A549 (cell line): ENCODE results near the gene KIF3A. TPM values are rescaled to one million over a fixed set of nuclear protein-coding genes. Genes with fewer than 3 reads are reported as not detected.

ENCODE experiments used
- ATAC-seq, 2 experiments: fragments of 200-7000 bp in 1 of 2; fragments of >200 bp in 1 of 2; cut with Nextera tagmentation in 1 of 2; cut with Tn5 transposase in 1 of 2; 3 replicates each; pipeline versions ENCODE4 v1.8.0 to v1.9.1; 2018 to 2020; ENCODE audit warnings: mild to moderate bottlenecking in 1 of 2, moderate library complexity in 1 of 2
- CTCF ChIA-PET: fragments of 300-600 bp; sonication (Branson Sonifier 250); formaldehyde crosslinking; extraction: SDS; loops from one replicate; lab custom pipeline; 2021; ENCODE audit warnings: antibody characterized with exemption, inconsistent platforms; lab: Yijun Ruan, JAX
- POLR2A ChIA-PET: fragments of 350-600 bp; formaldehyde crosslinking; extraction: SDS; loops from one replicate; lab custom pipeline; 2021; ENCODE audit warnings: antibody characterized with exemption, inconsistent platforms; lab: Yijun Ruan, JAX
- DNase-seq, 2 experiments: peaks; one replicate each; pipeline versions ENCODE4 v3.0.0 to v3.0.0-alpha.2; 2011 to 2016; ENCODE audit warnings: low read depth in 1 of 2, low spot score in 1 of 2
- FAIRE-seq: peaks from 2 replicates; lab custom pipeline; 2011; peaks lifted over from hg19 to GRCh38; lab: Jason Lieb, UNC
- H3K27ac ChIP-seq, 2 experiments: fragments of >200 bp; sonication (Bioruptor Twin); formaldehyde crosslinking; 3 replicates each; pipeline ENCODE4 v1.5.1; 2016 to 2017
- H3K4me1 ChIP-seq: fragments of >200 bp; sonication (Bioruptor Twin); formaldehyde crosslinking; 3 replicates; pipeline ENCODE4 v1.6.1; 2016
- H3K4me2 ChIP-seq: fragments of >200 bp; sonication (Bioruptor Twin); formaldehyde crosslinking; 3 replicates; pipeline ENCODE4 v1.6.1; 2016
- H3K4me3 ChIP-seq: fragments of >200 bp; sonication (Bioruptor Twin); formaldehyde crosslinking; 3 replicates; pipeline ENCODE4 v1.5.1; 2016
- H3K9me3 ChIP-seq: fragments of >200 bp; sonication (Bioruptor Twin); formaldehyde crosslinking; 3 replicates; pipeline ENCODE4 v1.6.1; 2016
- CEBPB ChIP-seq, 2 experiments: fragments of >200 bp in 1 of 2; sonication (Bioruptor Twin) in 1 of 2; formaldehyde crosslinking in 1 of 2; IDR thresholded peaks; 2 replicates each; pipeline ENCODE4 v1.6.1; 2012 to 2016
- ESRRA ChIP-seq: fragments of 150-350 bp; IDR thresholded peaks from 2 replicates; pipeline ENCODE4 v1.6.1; 2014; ENCODE audit warnings: mild to moderate bottlenecking, low read length, borderline replicate concordance
- FOSL2 ChIP-seq, 2 experiments: fragments of 450-650 bp in 1 of 2; fragments of >200 bp in 1 of 2; sonication (Bioruptor Twin) in 1 of 2; formaldehyde crosslinking; IDR thresholded peaks; 2 replicates each; pipeline versions ENCODE4 v1.5.0 to v1.6.1; 2016 to 2020; ENCODE audit warnings: mild to moderate bottlenecking in 1 of 2, moderate library complexity in 1 of 2
- HEYL ChIP-seq: fragments of 250-450 bp; sonication (Bioruptor Pico); IDR thresholded peaks from 2 replicates; pipeline ENCODE4 v1.8.0; 2021; ENCODE audit warnings: mild to moderate bottlenecking, moderate library complexity
- HOXB13 ChIP-seq: fragments of 250-450 bp; sonication (Bioruptor Pico); IDR thresholded peaks from 2 replicates; pipeline ENCODE4 v1.5.0; 2020; ENCODE audit warnings: low read depth, mild to moderate bottlenecking, moderate library complexity
- HOXB5 ChIP-seq: fragments of 250-450 bp; sonication (Bioruptor Pico); IDR thresholded peaks from 2 replicates; pipeline ENCODE4 v1.5.0; 2020; ENCODE audit warnings: mild to moderate bottlenecking, moderate library complexity
- JUN ChIP-seq, 2 experiments: fragments of >200 bp; sonication (Bioruptor Twin); formaldehyde crosslinking; IDR thresholded peaks; 2 replicates in 1 of 2; 3 replicates in 1 of 2; pipeline ENCODE4 v1.6.1; 2016 to 2017
- MAFK ChIP-seq: fragments of 450-650 bp; IDR thresholded peaks from 2 replicates; pipeline ENCODE4 v1.6.1; 2014; ENCODE audit not compliant: partially characterized antibody
- MAX ChIP-seq: IDR thresholded peaks from 2 replicates; pipeline ENCODE4 v1.6.1; 2012
- NFE2L2 ChIP-seq: fragments of 150-350 bp; conservative IDR thresholded peaks from 2 replicates; pipeline ENCODE4 v1.6.1; 2014; ENCODE audit warnings: low read length
- NPAS2 ChIP-seq: fragments of 250-450 bp; sonication (Bioruptor Pico); IDR thresholded peaks from 2 replicates; pipeline ENCODE4 v1.8.0; 2022; ENCODE audit warnings: mild to moderate bottlenecking, moderate library complexity, borderline replicate concordance
- POLR2A ChIP-seq: IDR thresholded peaks from 2 replicates; pipeline ENCODE4 v1.6.1; 2012; ENCODE audit warnings: mild to moderate bottlenecking, low read length
- RAD21 ChIP-seq, 2 experiments: fragments of >200 bp in 1 of 2; sonication (Bioruptor Twin) in 1 of 2; formaldehyde crosslinking in 1 of 2; IDR thresholded peaks in 1 of 2; conservative IDR thresholded peaks in 1 of 2; 2 replicates in 1 of 2; 3 replicates in 1 of 2; pipeline ENCODE4 v1.6.1; 2012 to 2018; ENCODE audit warnings: inconsistent platforms in 1 of 2
- RARB ChIP-seq: fragments of 250-450 bp; sonication (Bioruptor Pico); IDR thresholded peaks from 2 replicates; pipeline ENCODE4 v1.8.0; 2021; ENCODE audit warnings: mild to moderate bottlenecking, moderate library complexity
- RNF2 ChIP-seq: fragments of 200-600 bp; sonication (generic); IDR thresholded peaks from 2 replicates; pipeline ENCODE4 v1.6.1; 2016; ENCODE audit warnings: low read depth, mild to moderate bottlenecking, antibody characterized with exemption, moderate library complexity, borderline replicate concordance
- SMC3 ChIP-seq: fragments of >200 bp; sonication (Bioruptor Twin); formaldehyde crosslinking; IDR thresholded peaks from 3 replicates; pipeline ENCODE4 v1.6.1; 2018; ENCODE audit warnings: inconsistent platforms
- TFCP2L1 ChIP-seq: fragments of 250-450 bp; sonication (Bioruptor Pico); IDR thresholded peaks from 2 replicates; pipeline ENCODE4 v1.5.0; 2021; ENCODE audit warnings: mild to moderate bottlenecking
- USF2 ChIP-seq: fragments of 450-650 bp; IDR thresholded peaks from 2 replicates; pipeline ENCODE4 v1.6.1; 2014; ENCODE audit warnings: antibody characterized with exemption
- ZFP36 ChIP-seq: fragments of 450-650 bp; IDR thresholded peaks from 2 replicates; pipeline ENCODE4 v1.6.1; 2014; ENCODE audit warnings: borderline replicate concordance; ENCODE audit not compliant: partially characterized antibody
- WGBS: methylation state at CpG from one replicate; pipeline ENCODE4 v1.1.6; 2017; ENCODE audit errors: missing lambda C conversion rate; 5-methylcytosine and 5-hydroxymethylcytosine counted together
- polyA plus RNA-seq, 4 experiments: library from polyadenylated mRNA; depleted of rRNA in 3 of 4; stranded (reverse); fragments of >200 nt; fragmentation: RNase III in 1 of 4; extraction: RNeasy Plus Mini Kit Qiagen cat#74134 plus additional on column Dnase treatment in 1 of 4; gene quantifications; 2 replicates in 3 of 4; 3 replicates in 1 of 4; pipeline ENCODE4 v1.2.3, GENCODE V29; 2011 to 2017
- TF ChIP-seq, protein P1 (sequence below): IDR thresholded peaks from 2 replicates; pipeline ENCODE4 v1.6.1; 2012; ENCODE audit warnings: low read depth, borderline replicate concordance
- TF ChIP-seq, protein P2 (sequence below): fragments of >200 bp; sonication (Bioruptor Twin); formaldehyde crosslinking; IDR thresholded peaks from 3 replicates; pipeline ENCODE4 v1.5.1; 2016
- TF ChIP-seq, protein P3 (sequence below): fragments of >200 bp; sonication (Bioruptor Twin); formaldehyde crosslinking; IDR thresholded peaks from 2 replicates; pipeline ENCODE4 v1.6.1; 2016

Gene KIF3A
- polyA plus RNA-seq, 2 of the 4 experiments (the other 2 are of a cell fraction): 12.8 to 20.5 TPM

DNA sequence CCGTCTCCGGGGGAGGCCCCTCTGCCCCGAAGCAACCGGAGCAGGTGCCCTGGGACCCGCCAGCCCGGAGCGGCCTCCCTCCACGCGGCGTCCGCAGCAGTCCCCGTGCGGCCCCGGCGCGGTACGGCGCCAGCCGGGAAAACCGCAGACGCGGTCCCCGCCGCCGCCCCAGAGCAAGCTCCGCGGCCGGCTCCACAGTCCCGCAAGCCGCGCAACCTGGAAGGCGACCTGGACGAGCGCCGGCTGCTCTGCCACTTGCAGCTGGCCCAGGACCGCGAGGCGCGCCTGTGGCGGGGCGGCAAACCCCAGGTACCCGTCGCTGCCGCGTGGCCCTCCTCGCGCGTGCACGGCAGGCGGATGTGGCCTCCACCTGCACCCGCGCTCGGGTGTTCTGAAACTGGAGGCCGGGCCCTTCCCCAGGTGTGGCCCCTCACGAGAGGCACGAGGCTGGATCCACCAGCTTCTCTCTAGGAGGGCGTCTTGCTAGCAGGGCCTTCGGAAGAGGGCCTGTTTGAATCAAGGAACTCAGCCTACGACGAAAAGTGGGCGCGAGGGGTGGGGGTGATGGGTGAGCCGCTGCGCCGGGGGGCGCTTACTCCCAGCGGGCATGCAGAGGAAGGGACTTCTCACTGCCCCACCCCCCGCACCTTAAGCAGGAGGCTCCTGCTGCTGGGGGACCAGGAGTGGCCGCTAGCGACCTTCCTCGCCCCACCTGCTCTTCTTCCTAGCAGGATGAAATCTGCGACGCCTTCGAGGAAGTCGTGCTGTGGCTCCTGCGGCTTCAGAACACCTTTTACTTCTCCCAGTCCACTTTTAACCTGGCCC lies 10.5 kb upstream of the KIF3A start:
- no peak for TF ChIP-seq RARB (CRISPR knock-in tag)
- TF ChIP-seq NPAS2: no peak
- TF ChIP-seq HOXB13: no peak
- TF ChIP-seq MAX: no peak
- TF ChIP-seq CEBPB (IDR thresholded peaks at IDR 0.05): no peak
- no peak for TF ChIP-seq NFE2L2
- TF ChIP-seq, protein P1, sequence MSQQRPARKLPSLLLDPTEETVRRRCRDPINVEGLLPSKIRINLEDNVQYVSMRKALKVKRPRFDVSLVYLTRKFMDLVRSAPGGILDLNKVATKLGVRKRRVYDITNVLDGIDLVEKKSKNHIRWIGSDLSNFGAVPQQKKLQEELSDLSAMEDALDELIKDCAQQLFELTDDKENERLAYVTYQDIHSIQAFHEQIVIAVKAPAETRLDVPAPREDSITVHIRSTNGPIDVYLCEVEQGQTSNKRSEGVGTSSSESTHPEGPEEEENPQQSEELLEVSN: no peak
- ATAC-seq (no peak), FAIRE-seq (no peak), DNase-seq (no peak)
- WGBS: 93% methylated on average over 63 of the region's 76 CpGs
- Histone ChIP-seq H3K4me2 (peak overlapping the region; percentile 86), H3K27ac (peak overlapping the region; percentile 72 to 87; a peak in 5 of 6 replicates), H3K4me1 (no peaks in the 10 kb centered on the region), H3K4me3 (peak overlapping the region; percentile 73), H3K9me3 (no peaks in the 10 kb centered on the region)
- ChIA-PET CTCF (interaction anchor here (0.6 to 6.6 kb wide), 17 partner anchors 9 to 115 kb away, joined by 3 to 64 read pairs (median 5); no protein-coding TSS in a partner anchor), POLR2A (no interaction called here)

- peak within 1 kb of the TSS; percentile 73 for H3K4me3 ChIP-seq
Measured at GRCh38 chr5:132746954-132747615, 9.7 kb upstream of the KIF3A start, which contains the start of gene CCNI2. CCNI2 (plus strand) TSS chr5:132747426; CDS start chr5:132747496, 70 bp downstream.

GRCh38 chr5:132746592-132746953 lies 9.2 kb upstream of the KIF3A start:
- H3K4me3 ChIP-seq: peak overlapping the region; percentile 73
- H3K27ac ChIP-seq: peak overlapping the region; percentile 72 to 87; a peak in 3 of 6 replicates
- peak overlapping the region; percentile 86 for H3K4me2 ChIP-seq
- CTCF ChIA-PET: interaction anchor here (0.7 to 6.6 kb wide), 13 partner anchors 8 to 114 kb away, joined by 3 to 64 read pairs (median 7); no protein-coding TSS in a partner anchor
- 5% methylated on average over 3 of the region's 3 CpGs for WGBS
- no peak for DNase-seq
- H3K9me3 ChIP-seq: no peaks in the 10 kb centered on the region
- POLR2A ChIA-PET: no interaction called here
- no peak for FAIRE-seq
- no peak for ATAC-seq
- H3K4me1 ChIP-seq: no peaks in the 10 kb centered on the region
- no peak for TF ChIP-seq HEYL (CRISPR knock-in tag)
- TF ChIP-seq POLR2A: no peak
- no peak for TF ChIP-seq USF2
- TF ChIP-seq FOSL2 (IDR thresholded peaks at IDR 0.05): no peak
- no peak for TF ChIP-seq FOSL2 (CRISPR knock-in tag; IDR thresholded peaks at IDR 0.05)
- TF ChIP-seq TFCP2L1 (CRISPR knock-in tag): no peak
- TF ChIP-seq ESRRA: no peak
- TF ChIP-seq MAFK: no peak

More at GRCh38 chr5:132746954-132747615, 9.7 kb upstream of the KIF3A start, which contains the start of gene CCNI2:
- no peak for FAIRE-seq
- ChIA-PET POLR2A (no interaction called here), CTCF (interaction anchor here (0.6 to 6.6 kb wide), 18 partner anchors 9 to 114 kb away, joined by 3 to 64 read pairs (median 4); no protein-coding TSS in a partner anchor)
- WGBS: 9% methylated on average over 7 of the region's 59 CpGs
- peak; percentile 82 to 86 for ATAC-seq
- Histone ChIP-seq H3K4me1 (no peaks in the 10 kb centered on the region), H3K4me2 (peak within 1 kb of the TSS; percentile 86), H3K27ac (peak within 1 kb of the TSS; percentile 72 to 87), H3K9me3 (no peaks in the 10 kb centered on the region)
- TF ChIP-seq, protein P2, sequence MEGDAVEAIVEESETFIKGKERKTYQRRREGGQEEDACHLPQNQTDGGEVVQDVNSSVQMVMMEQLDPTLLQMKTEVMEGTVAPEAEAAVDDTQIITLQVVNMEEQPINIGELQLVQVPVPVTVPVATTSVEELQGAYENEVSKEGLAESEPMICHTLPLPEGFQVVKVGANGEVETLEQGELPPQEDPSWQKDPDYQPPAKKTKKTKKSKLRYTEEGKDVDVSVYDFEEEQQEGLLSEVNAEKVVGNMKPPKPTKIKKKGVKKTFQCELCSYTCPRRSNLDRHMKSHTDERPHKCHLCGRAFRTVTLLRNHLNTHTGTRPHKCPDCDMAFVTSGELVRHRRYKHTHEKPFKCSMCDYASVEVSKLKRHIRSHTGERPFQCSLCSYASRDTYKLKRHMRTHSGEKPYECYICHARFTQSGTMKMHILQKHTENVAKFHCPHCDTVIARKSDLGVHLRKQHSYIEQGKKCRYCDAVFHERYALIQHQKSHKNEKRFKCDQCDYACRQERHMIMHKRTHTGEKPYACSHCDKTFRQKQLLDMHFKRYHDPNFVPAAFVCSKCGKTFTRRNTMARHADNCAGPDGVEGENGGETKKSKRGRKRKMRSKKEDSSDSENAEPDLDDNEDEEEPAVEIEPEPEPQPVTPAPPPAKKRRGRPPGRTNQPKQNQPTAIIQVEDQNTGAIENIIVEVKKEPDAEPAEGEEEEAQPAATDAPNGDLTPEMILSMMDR: peak; percentile 69
- TF ChIP-seq HOXB5 (CRISPR knock-in tag): no peak
- TF ChIP-seq, protein P3, sequence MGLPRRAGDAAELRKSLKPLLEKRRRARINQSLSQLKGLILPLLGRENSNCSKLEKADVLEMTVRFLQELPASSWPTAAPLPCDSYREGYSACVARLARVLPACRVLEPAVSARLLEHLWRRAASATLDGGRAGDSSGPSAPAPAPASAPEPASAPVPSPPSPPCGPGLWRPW: no peak
- TF ChIP-seq, protein P1: no peak
- no peak for TF ChIP-seq JUN (IDR thresholded peaks at IDR 0.05)
- TF ChIP-seq RNF2: no peak
- TF ChIP-seq ZFP36: peak; percentile 45
- no peak for TF ChIP-seq MAFK
- TF ChIP-seq SMC3: 0 out of 3 replicates have a peak, but pooled peaks have one; percentile 20
- peak; percentile 40 to 52; a peak in 3 of 5 replicates for TF ChIP-seq RAD21 (conservative IDR thresholded peaks at IDR 0.05 in 1 of 2, IDR thresholded peaks at IDR 0.05 in 1 of 2)
- TF ChIP-seq HOXB13: no peak
- TF ChIP-seq RARB (CRISPR knock-in tag): no peak
- peak; percentile 65 to 71 for DNase-seq
